ENCODE results near the gene TPMT. TPM values are rescaled to one million over a fixed set of nuclear protein-coding genes. Genes with fewer than 3 reads are reported as not detected.
"Not testable (repeated sequence)": the region's sequence is repeated elsewhere in the genome, so short reads cannot be mapped to it uniquely, and the experiment has no call there.

Gene TPMT
- total RNA-seq, 4 donors from 2014 or later, result 15.1 to 53.5 (median 32.8) TPM

GRCh38 chr6:18183766-18184165, 28.9 kb upstream of the TPMT start:
- Histone ChIP-seq H3K9me3 (no peaks in the 10 kb centered on the region), H3K27ac (no peak overlapping the region), H3K4me1 (peaks cover 0 to 22% (median 3%) of the 10 kb centered on the region in 4 donors), H3K36me3 (no peaks in the 10 kb centered on the region), H3K4me3 (no peak overlapping the region), H3K27me3 (no peaks in the 10 kb centered on the region)
- intact Hi-C loops (cut with DNase I; ENCODE audit: low total_unique reads), result no loop called here
- WGBS, 2 donors (ENCODE audit: low coverage in 1 of 2), result 67 to 81% methylated on average over 4 of the region's 4 CpGs
- no peak for TF ChIP-seq EP300 (IDR thresholded peaks at IDR 0.05; ENCODE audit: low read depth)
- TF ChIP-seq POLR2A (IDR thresholded peaks at IDR 0.05), result no peak
- no peak for TF ChIP-seq POLR2AphosphoS5 (IDR thresholded peaks at IDR 0.05)
- TF ChIP-seq CTCF (IDR thresholded peaks at IDR 0.05), result no peak
- in situ Hi-C loops (cut with MboI; ENCODE audit: low pct_ligation_motif_present in 1 of 4, low pct_unique_long_range_greater_than_20kb in 1 of 4, low sequenced_read_pairs in 3 of 4), result no loop called here
- DNase-seq, result no peak

- no peak overlapping the region for H3K27ac ChIP-seq
- DNase-seq, result no peak
- WGBS, 2 donors (ENCODE audit: low coverage in 1 of 2), result 65 to 81% methylated on average over 2 to 4 of the region's 4 CpGs
- H3K4me3 ChIP-seq, result no peak overlapping the region
- peaks cover 0 to 27% (median 3%) of the 10 kb centered on the region in 4 donors for H3K4me1 ChIP-seq
- H3K9me3 ChIP-seq, result no peaks in the 10 kb centered on the region
- H3K27me3 ChIP-seq, result no peaks in the 10 kb centered on the region
- TF ChIP-seq POLR2AphosphoS5 (IDR thresholded peaks at IDR 0.05) (no peak), POLR2A (IDR thresholded peaks at IDR 0.05) (no peak), EP300 (IDR thresholded peaks at IDR 0.05; ENCODE audit: low read depth) (no peak)
- H3K36me3 ChIP-seq, result no peaks in the 10 kb centered on the region
- intact Hi-C loops (cut with DNase I; ENCODE audit: low total_unique reads) (no loop called here), in situ Hi-C loops (cut with MboI; ENCODE audit: low pct_ligation_motif_present in 1 of 4, low pct_unique_long_range_greater_than_20kb in 1 of 4, low sequenced_read_pairs in 3 of 4) (no loop called here)
These were observed 27.7 kb upstream of the TPMT start for GRCh38 chr6:18182568-18182967.

- Histone ChIP-seq H3K4me3 (no peak overlapping the region), H3K9me3 (no peaks in the 10 kb centered on the region), H3K27ac (peak overlapping the region; percentile 52 to 72 (median 68)), H3K4me1 (peaks cover 0 to 20% (median 0%) of the 10 kb centered on the region in 4 donors), H3K36me3 (peaks cover 0 to 2% (median 0%) of the 10 kb centered on the region in 4 donors), H3K27me3 (no peaks in the 10 kb centered on the region)
- TF ChIP-seq POLR2AphosphoS5 (IDR thresholded peaks at IDR 0.05), result no peak
- 48 to 89% methylated on average over 3 to 5 of the region's 5 CpGs for WGBS, 2 donors (ENCODE audit: low coverage in 1 of 2)
- DNase-seq, result peak; percentile 47
- intact Hi-C loops (cut with DNase I; ENCODE audit: low total_unique reads) (no loop called here), in situ Hi-C loops (cut with MboI; ENCODE audit: low pct_ligation_motif_present in 1 of 4, low pct_unique_long_range_greater_than_20kb in 1 of 4, low sequenced_read_pairs in 3 of 4) (no loop called here)
These were observed 25.0 kb upstream of the TPMT start for GRCh38 chr6:18179770-18180356.

- Histone ChIP-seq H3K27ac (peak overlapping the region; percentile 52 to 72 (median 68)), H3K36me3 (peaks cover 0 to 10% (median 1%) of the 10 kb centered on the region in 4 donors), H3K4me3 (no peak overlapping the region), H3K27me3 (no peaks in the 10 kb centered on the region), H3K4me1 (peaks cover 0 to 20% (median 0%) of the 10 kb centered on the region in 4 donors), H3K9me3 (no peaks in the 10 kb centered on the region)
- DNase-seq, result no peak
- intact Hi-C loops (cut with DNase I; ENCODE audit: low total_unique reads) (no loop called here), in situ Hi-C loops (cut with MboI; ENCODE audit: low pct_ligation_motif_present in 1 of 4, low pct_unique_long_range_greater_than_20kb in 1 of 4, low sequenced_read_pairs in 3 of 4) (no loop called here)
- 76 to 88% methylated on average over 3 of the region's 3 CpGs for WGBS, 2 donors (ENCODE audit: low coverage in 1 of 2)
- no peak for TF ChIP-seq POLR2A (IDR thresholded peaks at IDR 0.05)
- no peak for TF ChIP-seq CTCF (IDR thresholded peaks at IDR 0.05)
- no peak for TF ChIP-seq POLR2AphosphoS5 (IDR thresholded peaks at IDR 0.05)
- TF ChIP-seq EP300 (IDR thresholded peaks at IDR 0.05; ENCODE audit: low read depth), result no peak
These were observed 24.2 kb upstream of the TPMT start for GRCh38 chr6:18178960-18179615.

- peak; percentile 42 for DNase-seq
- Histone ChIP-seq H3K27me3 (no peaks in the 10 kb centered on the region), H3K9me3 (no peaks in the 10 kb centered on the region), H3K4me1 (peaks cover 0 to 20% (median 0%) of the 10 kb centered on the region in 4 donors), H3K36me3 (peaks cover 0 to 13% (median 3%) of the 10 kb centered on the region in 4 donors), H3K27ac (peak overlapping the region in 3 of 4 donors; percentile 20 to 52 (median 36)), H3K4me3 (no peak overlapping the region)
- 58 to 61% methylated on average over 3 to 4 of the region's 4 CpGs for WGBS, 2 donors (ENCODE audit: low coverage in 1 of 2)
- TF ChIP-seq POLR2A (IDR thresholded peaks at IDR 0.05) (no peak), EP300 (IDR thresholded peaks at IDR 0.05; ENCODE audit: low read depth) (no peak), CTCF (IDR thresholded peaks at IDR 0.05) (no peak), POLR2AphosphoS5 (IDR thresholded peaks at IDR 0.05) (peak in 2 of 3 donors; percentile 8 to 48)
- in situ Hi-C loops (cut with MboI; ENCODE audit: low pct_ligation_motif_present in 1 of 4, low pct_unique_long_range_greater_than_20kb in 1 of 4, low sequenced_read_pairs in 3 of 4) (no loop called here), intact Hi-C loops (cut with DNase I; ENCODE audit: low total_unique reads) (no loop called here)
These were observed 22.5 kb upstream of the TPMT start for GRCh38 chr6:18177286-18177965.

GRCh38 chr6:18176198-18176597, 21.3 kb upstream of the TPMT start:
- H3K9me3 ChIP-seq; DNase-seq; intact Hi-C loops (cut with DNase I; ENCODE audit: low total_unique reads); H3K27me3 ChIP-seq; H3K4me3 ChIP-seq; in situ Hi-C loops (cut with MboI; ENCODE audit: low pct_ligation_motif_present in 1 of 4, low pct_unique_long_range_greater_than_20kb in 1 of 4, low sequenced_read_pairs in 3 of 4); H3K27ac ChIP-seq: not testable (repeated sequence)
- Histone ChIP-seq H3K36me3 (peaks cover 0 to 13% (median 3%) of the 10 kb centered on the region in 4 donors), H3K4me1 (peaks cover 0 to 20% (median 0%) of the 10 kb centered on the region in 4 donors)
- WGBS, 2 donors (ENCODE audit: low coverage in 1 of 2), result 81 to 87% methylated on average over 4 of the region's 4 CpGs

Data from transverse colon (tissue), 4 donors.